GM19025 (cell line): ENCODE data around the gene KCNMB4.

Experiments
- ATAC-seq: cut with Tn5 transposase; IDR thresholded peaks from one replicate; pipeline ENCODE4 v1.9.1; 2021; ENCODE audit warnings: mild to moderate bottlenecking, low read depth, moderate library complexity; ENCODE audit not compliant: unreplicated experiment

The KCNMB4 gene

GRCh38 chr12:70427611-70428010 lies 61.5 kb downstream of the KCNMB4 start:
- ATAC-seq, result no peak

- no peak for ATAC-seq
Observed at GRCh38 chr12:70430400-70430799, 64.3 kb downstream of the KCNMB4 start.

GRCh38 chr12:70436836-70437235 lies 70.7 kb downstream of the KCNMB4 start:
- ATAC-seq, result no peak

GRCh38 chr12:70443062-70443673 lies 77.1 kb downstream of the KCNMB4 start:
- no peak for ATAC-seq

GRCh38 chr12:70444903-70445302 lies 78.8 kb downstream of the KCNMB4 start:
- no peak for ATAC-seq

- no peak for ATAC-seq
Observed at GRCh38 chr12:70448371-70448770, 82.3 kb downstream of the KCNMB4 start.

GRCh38 chr12:70449074-70449752 lies 83.1 kb downstream of the KCNMB4 start:
- no peak for ATAC-seq

GRCh38 chr12:70449753-70450341 lies 83.8 kb downstream of the KCNMB4 start:
- ATAC-seq, result no peak

GRCh38 chr12:70451528-70451927 lies 85.4 kb downstream of the KCNMB4 start:
- no peak for ATAC-seq

GRCh38 chr12:70456953-70457352 lies 90.9 kb downstream of the KCNMB4 start:
- no peak for ATAC-seq

- peak; percentile 81 for ATAC-seq
Observed at GRCh38 chr12:70459786-70460185, 93.7 kb downstream of the KCNMB4 start.

GRCh38 chr12:70463997-70464396 lies 97.9 kb downstream of the KCNMB4 start:
- ATAC-seq, result no peak

- no peak for ATAC-seq
Observed at GRCh38 chr12:70466753-70467152, 100.7 kb downstream of the KCNMB4 start.

GRCh38 chr12:70467476-70467875 lies 101.4 kb downstream of the KCNMB4 start:
- ATAC-seq, result no peak

GRCh38 chr12:70467918-70468733 lies 102.0 kb downstream of the KCNMB4 start:
- peak; percentile 89 for ATAC-seq

GRCh38 chr12:70468741-70469140 lies 102.7 kb downstream of the KCNMB4 start:
- no peak for ATAC-seq

GRCh38 chr12:70469221-70469820 lies 103.2 kb downstream of the KCNMB4 start:
- ATAC-seq, result no peak

GRCh38 chr12:70482764-70483163 lies 116.7 kb downstream of the KCNMB4 start:
- no peak for ATAC-seq
